GM19467 (cell line): ENCODE measurements around the gene PCDH12.

Experiments used
- ATAC-seq: cut with Tn5 transposase; IDR thresholded peaks from one replicate; pipeline ENCODE4 v1.9.1; 2021; ENCODE audit warnings: mild to moderate bottlenecking, moderate library complexity; ENCODE audit not compliant: unreplicated experiment

PCDH12 gene

GRCh38 chr5:141958113-141958512 is at the start of gene PCDH12:
Gene PCDH12 (minus strand): TSS chr5:141958202. CDS start chr5:141957851, 351 bp downstream.
- ATAC-seq = no peak

DNA sequence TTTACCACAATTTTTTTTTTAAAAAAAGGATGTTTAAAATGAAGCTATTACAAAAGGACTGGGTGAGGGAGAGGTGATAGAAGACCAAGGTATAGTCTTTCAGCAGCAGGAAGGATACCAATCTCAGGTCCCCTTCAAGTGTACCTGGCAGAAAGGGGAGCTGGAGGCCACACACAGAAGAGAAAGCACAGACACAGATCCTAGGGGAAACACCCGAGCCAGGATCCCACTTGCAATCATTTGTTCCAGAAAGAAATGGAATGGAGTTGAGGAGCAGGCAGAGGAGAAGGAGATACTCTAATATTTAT is 49.2 kb upstream of the PCDH12 start:
- no peak for ATAC-seq

DNA sequence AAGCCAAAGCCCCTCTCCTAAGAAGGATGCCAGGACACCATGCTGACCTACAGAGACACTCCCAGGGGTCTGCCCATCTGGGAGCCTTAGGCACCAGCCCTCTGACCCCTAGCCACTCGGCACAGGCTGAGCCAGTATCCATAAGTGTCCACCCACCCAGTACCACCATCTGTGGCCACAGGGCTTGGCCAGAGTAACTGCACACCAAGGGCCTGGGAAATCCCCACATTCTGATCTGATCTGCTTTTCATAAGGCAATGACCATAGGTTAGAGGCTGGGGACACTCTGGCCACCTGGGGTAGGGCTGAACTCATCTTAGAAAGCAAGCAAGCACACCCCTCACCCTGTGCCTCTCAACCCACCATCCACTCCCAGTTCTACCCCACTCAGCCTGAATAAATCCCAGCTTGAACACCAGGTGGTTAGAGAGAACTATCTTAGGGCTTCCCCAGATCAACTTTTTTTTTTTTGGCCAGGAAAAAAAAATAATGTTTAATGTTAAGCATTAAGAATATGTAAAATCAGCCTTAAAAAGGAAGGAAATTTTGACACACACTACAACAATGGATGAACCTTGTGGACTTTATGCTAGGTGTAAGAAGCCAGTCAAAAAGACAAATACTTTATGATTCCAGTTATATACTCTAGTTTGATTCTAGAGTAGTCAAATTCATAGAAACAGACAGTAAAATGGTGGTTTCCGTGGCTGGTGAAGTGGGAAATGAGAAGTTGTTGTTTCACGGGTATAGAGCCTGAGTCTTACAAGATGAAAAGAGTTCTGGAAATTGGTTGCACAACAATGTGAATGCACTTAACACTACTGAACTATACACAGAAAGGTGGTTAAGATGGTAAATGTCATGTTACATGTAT is 48.6 kb upstream of the PCDH12 start:
- ATAC-seq = no peak

- ATAC-seq = no peak
Measured at GRCh38 chr5:142003266-142003800, 45.3 kb upstream of the PCDH12 start.

DNA sequence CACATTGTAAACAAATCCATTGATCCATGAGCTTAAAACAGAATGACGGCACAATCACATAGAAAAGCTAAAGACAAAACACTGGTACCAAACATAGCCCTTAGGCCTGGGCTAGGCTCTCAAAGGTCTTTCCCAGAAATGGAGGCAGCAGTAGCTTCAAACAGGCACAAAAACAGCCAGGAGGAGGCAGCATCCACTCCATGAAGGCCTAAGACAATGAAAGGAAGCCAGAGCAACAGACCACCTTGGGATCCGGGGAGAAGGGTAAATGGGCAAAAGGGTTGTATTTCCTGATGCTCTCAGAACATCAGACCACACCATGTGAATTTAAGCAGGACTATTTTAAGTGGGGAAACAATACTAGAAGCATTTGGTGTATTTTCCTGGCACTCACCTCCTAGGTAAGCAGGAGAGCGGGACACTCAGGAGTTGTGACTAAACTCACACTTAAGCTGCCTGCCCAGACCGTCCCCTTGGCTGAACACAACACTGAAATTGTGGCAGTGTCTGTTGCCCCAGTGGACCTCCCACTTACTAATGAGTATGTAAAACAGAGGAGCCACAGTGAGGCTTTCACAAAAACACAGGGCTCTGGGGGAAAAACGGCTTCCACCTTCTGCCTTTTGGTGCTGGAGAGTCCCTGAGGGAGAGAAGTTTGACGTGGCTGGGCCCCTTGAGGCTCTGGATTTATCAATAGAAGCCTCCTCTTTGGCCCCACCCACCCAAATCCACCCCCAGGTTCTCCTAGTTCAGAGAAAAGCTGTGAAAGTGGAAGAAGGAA is 42.9 kb upstream of the PCDH12 start:
- no peak for ATAC-seq

- no peak for ATAC-seq
Measured at GRCh38 chr5:142000173-142000572, 42.2 kb upstream of the PCDH12 start.

DNA sequence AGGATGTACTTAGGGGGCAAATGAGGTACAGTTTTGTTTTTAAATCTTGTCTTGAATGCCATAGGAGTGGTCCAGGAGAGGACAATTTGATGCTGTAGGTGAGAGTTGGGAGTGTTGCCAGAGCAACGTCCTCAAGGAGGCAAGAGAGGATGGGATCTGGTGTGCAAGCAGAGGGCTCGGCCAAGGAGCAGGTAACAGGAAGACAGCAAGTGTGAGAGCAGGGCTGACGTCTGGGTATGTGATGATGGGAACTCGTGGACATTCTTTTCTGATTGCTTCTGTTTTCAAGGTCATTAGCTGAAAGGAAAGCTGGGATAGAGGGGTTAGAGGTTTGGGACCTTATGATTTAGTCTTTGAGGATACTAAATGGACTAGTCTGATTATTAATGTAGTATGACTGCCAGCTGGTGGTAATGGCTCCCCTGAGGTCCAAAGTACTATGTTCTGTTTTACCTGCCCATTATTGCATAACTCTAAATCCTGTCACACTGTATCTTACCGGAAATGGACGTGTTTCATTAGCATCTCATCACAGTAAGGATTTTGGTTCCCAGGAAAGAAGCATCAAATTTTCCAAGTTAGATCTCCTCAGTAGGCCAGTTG is 39.5 kb upstream of the PCDH12 start:
- ATAC-seq = no peak

GRCh38 chr5:141995656-141996055 is 37.7 kb upstream of the PCDH12 start:
- ATAC-seq = no peak

DNA sequence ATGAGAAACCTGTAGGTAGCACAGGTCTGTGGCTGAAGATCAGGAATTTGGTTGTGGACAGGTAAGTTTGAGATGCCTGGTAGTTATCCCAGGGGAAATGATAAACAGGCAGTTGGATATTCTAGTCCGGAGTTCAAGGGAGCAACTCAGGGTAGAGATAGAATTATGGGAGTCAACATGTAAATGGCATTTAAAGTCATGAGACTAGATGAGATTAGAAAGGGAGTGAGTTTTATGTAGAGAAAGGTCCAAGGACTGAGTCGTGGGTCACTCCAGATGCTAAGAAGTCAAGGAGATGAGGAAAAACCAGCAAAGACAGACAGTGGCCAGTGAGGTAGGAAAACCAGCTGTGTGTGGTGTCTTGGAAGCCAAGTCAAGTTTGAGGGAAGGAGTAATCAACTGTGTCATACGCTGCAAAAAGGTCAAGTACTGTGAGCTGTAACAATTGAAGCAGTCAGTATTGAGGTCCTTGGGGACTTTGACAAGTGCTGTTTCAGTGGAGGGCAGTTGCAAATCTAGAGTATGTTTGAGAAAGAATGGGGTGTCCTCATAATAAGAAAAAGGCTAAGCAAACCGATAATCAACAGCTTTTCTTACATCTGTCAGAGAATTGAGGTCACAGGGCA is 36.6 kb upstream of the PCDH12 start:
- ATAC-seq = no peak

DNA sequence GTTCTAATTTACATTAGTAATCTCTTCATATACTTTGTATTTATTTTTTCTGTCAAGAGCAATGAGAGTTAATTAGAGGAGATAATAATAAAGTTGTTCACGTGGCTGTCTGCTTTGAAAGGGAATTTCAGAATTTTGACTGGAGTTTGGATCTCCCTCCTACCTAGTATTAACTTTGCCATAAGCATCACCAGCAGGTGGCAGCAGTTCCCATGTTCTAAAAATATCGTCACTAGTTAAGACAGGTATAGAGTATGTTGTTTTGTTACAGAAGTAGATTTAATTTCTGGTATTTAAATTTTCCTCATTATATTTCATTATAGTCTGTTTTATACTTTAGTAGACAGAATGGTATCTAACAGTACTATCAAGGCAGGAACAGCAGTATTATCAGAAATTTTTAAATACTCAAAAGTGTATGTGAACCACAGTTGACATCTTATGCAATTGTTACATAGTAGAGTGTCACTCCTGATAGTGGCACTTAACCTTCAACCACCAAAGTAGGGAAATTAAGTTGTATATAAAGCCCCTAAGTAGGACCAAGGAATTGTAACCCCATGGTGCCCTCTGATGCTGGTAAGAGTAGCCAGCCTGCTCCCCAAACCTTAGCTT is 34.5 kb upstream of the PCDH12 start:
- ATAC-seq = no peak

DNA sequence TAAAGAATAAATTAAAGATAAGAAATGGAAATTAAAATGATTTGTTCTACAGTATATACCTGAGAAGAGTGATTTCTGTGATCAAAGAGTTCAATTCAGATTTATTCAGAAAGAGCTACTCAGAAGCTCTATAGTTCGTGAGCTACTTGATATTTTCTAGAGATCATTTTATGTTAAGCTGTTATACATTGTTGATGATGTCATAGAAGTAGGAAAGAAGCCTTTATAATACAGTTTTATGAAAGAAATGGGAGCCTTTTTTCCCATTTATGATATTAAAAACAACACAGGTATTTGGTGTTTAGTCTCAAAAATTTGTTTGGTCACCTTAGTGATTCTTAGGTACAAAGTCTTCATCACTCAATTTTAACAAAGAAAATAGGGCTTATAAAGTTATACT is 31.7 kb upstream of the PCDH12 start:
- ATAC-seq = no peak

DNA sequence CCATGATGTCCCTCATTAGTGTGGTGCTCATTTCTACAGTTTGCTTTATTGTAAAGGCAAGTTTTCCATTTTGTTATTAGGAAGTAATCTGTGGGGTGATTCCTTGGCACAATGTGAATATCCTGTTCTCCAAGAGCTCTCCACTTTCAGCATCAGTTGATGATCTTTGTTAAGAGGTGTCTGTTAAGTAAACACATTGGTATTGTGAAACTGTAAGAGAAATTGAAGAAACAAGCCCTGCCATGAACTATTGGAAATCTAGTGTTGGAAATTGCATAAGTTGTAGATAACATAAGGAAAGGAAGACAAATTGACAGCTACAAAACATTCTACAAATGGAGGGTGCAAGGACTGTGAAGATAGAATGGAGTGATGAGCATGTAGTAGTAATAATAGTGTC is 28.1 kb upstream of the PCDH12 start:
- ATAC-seq = no peak

- no peak for ATAC-seq
Measured at GRCh38 chr5:141982626-141983025, 24.6 kb upstream of the PCDH12 start.

- ATAC-seq = no peak
Measured at GRCh38 chr5:141978389-141978788, 20.4 kb upstream of the PCDH12 start.

DNA sequence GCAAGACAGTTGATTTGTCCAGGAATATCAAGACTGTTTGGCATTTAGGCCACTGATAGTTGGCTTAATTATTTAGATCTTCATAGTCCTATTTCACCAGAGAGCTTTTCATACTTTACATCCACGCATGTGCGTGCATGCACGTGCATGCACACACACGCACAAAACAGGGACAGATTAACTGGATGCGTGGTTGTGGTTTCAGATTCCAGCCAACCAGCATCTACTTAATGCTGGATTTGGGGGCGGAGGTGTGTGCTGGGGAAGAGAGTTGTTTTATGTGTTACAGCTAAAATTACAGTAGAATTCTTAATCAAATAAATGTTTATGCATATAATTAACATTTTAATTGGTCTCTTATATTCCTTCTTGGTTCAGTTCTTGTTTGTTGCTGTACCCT is 18.2 kb upstream of the PCDH12 start:
- ATAC-seq = no peak

- ATAC-seq = no peak
Measured at GRCh38 chr5:141973871-141974595, 16.0 kb upstream of the PCDH12 start.

GRCh38 chr5:141969783-141970771 is 12.1 kb upstream of the PCDH12 start:
- peak; percentile 51 for ATAC-seq

DNA sequence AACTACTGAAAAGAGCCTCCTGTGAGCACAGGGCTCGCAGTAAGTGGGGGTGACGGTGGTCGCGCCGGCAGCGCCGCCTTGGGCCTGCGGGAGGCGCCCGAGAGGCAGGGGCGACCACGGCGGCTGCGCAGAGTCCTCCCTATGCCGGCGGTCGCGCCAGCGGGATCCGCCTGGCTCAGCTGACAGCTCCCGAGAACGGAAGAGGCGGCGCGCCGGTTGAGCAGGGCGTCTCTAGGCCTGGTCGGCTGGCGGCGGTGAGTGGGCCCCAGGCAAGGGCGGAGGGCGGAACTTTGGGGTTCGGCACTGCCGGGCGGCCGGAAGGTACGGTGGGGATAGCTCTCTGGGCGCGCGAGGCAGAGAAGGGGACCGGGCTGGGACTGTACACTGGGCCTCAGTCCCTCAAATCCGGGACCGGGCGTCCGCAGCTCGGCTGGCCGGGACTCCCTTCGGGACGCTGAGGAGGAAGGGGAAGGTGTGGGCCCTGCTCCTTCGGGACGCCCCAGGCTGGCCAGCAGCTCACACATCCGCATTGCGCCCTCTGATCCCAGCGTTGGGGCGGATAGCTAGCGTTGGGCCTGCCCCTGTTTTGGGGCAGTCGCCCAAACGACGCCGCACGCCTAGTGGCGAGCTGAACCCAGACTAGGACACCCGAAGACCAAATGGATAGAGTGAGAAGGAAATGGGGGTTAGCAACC is 11.1 kb upstream of the PCDH12 start, which contains the start of gene RNF14:
TSS of gene RNF14 (plus strand) at position 192 of the 695 bp plus-strand sequence. CDS start 4,484 bp downstream, outside the sequence.
- peak; percentile 86 for ATAC-seq
